T-helper 2 cell (primary cell): ENCODE results near the gene TAF4B.
"Not testable (repeated sequence)": the region's sequence is repeated elsewhere in the genome, so short reads cannot be mapped to it uniquely, and the experiment has no call there.

Experiments
- DNase-seq, 5 experiments: peaks; one replicate each; pipeline versions ENCODE4 v3.0.0 to v3.0.0-alpha.2; 2012 to 2022

The TAF4B gene

GRCh38 chr18:26307161-26307773 is 81.0 kb downstream of the TAF4B start:
- peak in 1 of 5 experiments; percentile 52 for DNase-seq

DNA sequence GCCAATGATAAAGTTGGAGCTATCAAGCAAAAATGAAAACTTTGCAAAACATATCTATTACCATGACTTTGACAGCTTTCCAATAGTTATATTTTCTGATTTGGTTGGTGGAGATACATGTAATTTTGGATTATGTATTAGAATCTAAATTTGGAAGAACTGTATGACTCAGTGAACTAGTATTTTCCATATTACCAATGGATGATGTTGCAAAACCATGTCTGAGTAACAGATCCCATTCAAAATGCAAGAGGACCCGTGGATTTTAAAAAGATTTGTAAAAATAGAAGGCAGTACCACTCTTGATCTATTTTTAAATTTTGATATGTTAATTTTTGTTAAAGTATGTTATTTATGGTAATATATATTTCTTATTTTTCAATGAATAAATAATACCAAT is 83.0 kb downstream of the TAF4B start:
- no peak for DNase-seq

GRCh38 chr18:26312199-26312598 is 86.0 kb downstream of the TAF4B start:
- no peak for DNase-seq

GRCh38 chr18:26317398-26317797 is 91.2 kb downstream of the TAF4B start:
- DNase-seq, result no peak

DNA sequence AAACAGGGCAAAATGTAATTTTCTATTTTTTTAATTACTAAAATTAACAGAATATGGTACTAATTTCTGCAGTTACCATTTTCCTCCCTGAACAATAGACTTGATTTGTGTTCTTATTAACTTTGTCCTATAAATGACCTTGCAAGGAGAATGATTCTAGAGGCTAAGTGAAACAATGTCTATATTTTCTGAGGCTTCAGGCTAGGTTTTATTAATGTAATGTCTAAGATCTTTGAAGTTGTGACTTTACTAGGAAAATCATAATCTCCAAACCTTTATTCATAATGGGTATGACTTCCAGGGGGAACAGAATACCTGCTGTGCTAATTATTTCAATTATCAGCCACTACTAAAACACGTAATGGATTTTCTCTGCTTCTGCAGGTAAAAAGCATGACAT is 94.4 kb downstream of the TAF4B start:
- no peak for DNase-seq

DNA sequence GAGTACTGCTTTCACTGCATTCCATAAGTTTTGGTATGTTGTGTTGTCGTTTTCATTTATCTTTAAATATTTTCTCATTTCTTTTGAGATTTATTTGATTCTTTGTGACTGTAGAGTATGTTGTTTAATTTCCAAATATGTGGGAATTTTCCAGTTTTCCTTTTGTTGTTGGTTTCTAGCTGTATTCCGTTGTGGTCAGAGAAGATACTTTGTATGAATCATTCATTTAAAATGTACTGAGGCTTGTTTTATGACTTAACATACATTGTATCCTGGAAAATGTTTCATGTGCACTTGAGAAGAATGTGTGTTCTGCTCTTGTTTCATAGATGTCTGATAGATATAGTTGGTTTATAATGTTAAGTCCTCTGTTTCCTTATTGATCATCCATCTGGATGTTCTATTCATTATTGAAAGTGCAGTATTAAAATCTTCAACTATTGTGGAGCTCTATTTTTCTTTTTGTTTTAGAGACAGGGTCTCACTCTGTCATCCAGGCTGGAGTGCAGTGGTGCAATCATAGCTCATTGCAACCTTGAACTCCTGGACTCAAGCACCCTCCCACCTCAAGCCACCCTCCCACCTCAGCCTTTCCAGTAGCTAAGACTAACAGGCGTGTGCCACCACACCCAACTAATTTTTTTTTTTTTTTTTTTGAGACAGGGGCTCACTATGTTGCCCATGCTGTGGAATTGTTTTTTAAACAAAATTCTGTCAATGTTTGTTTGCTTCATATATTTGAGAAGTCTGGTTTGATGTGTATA is 96.8 kb downstream of the TAF4B start:
- no peak for DNase-seq

DNA sequence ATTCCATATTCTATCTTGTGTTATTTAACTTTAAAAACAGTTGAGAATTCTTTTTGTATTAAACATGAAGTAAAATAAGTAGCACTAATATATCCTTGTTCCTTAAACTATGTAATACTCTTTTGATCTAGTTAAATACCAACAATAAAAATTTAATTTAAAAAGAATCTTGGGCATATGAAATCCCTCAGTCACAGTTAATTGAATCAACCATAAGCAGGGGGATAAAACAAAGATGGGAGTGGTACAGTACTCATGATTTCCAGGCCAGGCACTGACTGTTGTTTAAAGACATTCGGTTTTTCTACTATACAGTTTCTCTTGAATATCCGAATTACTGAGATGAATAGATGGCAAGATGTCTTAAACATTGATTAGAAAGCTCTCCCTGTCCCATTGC is 99.5 kb downstream of the TAF4B start:
- no peak for DNase-seq

DNA sequence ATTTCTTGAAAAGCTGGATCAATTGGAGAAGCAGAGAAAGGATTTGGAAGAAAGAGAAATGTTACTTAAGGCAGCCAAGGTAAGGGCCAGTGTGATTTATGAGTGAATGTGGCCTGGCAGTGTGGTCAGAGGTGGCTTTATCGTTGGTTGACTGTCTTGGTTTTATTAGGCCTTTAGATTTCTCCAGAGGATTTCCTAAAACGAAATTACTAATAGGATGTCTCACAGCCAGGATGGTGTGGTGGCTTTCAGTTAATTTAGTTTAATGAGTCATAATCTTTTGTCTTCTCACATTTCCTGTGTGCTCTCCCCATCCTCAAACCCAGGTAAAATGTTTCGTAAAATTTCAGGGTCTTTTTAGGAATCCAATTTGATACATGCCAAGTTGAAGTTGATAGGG is 100.8 kb downstream of the TAF4B start:
- DNase-seq, result no peak

DNA sequence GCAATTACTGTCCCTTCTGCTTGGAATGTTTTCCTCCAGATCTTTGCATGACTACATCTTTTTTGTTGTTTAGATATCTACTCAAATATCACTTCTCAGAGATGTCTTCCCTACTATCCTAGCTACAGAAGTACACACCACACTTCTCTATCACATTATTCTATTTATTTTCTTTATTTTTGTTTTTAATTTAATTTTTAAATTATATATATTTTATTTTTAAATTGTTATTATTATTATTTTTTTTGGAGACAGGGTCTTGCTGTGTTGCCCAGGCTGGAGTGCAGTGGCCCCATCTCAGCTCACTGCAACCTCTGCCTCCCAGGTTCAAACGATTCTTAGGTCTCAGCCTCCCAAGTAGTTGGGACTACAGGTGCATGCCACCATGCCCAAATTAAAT is 106.7 kb downstream of the TAF4B start:
- DNase-seq, result no peak

GRCh38 chr18:26335156-26335555 is 108.9 kb downstream of the TAF4B start:
- no peak for DNase-seq

DNA sequence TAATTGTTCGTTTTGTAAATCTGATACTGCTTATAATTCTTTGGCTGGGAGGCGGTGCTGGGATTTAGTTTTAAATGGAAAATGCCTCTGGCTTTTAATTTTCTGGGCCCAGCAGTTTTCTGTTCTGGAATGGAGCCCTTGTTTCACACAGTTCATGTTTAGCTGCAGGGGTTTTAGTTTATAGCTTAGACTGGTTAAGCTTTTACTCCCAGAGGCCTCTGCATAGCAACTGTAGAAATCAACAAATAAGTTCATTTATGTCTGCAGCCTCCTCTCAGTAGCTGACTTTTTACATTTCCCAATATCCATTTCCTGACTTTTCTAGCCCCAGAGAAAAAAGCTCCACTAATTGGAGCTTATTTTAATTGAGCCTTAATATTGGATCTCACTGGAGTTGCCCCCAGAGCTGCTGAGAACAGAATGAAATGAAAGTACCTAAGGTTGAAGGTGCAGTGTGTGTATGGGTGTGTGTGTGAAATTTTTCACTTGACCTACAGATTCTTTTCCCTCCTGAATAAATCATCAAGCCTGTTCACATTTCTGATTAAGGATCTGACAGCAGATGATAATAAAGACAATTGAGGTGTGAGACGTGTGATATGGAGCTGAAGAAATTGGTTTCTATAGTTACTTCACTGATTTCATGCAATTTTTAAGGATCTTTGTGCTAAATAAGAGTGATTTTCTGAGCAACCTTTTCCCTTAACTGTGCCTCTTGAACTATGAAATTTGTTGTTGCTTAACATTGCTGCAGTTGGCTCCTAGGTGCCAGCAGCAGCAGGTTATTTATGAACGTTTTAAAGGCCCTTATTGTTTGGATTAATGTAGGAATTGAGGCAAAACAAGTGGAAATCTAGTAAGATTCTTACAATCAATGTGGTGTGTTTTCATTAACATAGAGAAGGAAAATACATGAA is 109.6 kb downstream of the TAF4B start:
- DNase-seq, result no peak

DNA sequence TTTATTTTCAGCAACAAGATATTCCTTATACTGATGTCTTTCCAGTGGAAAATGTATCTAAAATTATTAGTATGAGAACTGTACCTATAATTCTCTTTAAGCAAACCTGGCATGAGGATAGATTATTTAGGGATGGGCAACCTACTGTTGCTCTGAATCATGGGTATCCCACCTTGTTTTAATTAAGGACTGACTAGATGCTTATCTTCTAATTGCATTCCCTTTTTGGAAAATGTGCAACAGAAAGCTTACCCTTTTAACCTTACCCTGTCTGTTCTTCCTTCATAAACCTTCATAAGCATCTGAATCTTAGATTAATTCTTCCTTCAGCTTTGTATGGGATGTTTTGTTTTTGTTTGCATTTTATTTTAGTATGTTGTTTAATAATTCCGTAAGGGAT is 110.3 kb downstream of the TAF4B start:
- DNase-seq, result no peak

DNA sequence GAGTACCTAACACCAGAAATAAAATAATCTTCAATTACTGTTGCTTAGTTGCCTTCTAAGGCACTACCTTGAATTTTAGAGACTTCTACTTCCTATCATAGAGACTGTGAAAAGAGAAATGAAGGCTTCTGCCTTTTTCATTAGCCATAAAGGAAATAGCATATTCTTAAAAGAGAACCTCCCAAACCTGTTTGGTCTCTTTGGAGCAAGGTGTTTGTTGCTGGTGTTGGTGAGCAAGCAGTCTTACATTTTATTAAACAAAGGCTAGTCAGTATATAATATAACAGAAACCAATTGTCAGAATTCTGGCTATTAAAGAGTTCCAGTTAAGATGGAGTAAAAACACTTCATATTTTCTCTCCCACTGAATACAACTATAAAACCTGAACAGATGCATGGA is 116.4 kb downstream of the TAF4B start:
- no peak for DNase-seq

GRCh38 chr18:26350961-26351360 is 124.7 kb downstream of the TAF4B start:
- no peak for DNase-seq

DNA sequence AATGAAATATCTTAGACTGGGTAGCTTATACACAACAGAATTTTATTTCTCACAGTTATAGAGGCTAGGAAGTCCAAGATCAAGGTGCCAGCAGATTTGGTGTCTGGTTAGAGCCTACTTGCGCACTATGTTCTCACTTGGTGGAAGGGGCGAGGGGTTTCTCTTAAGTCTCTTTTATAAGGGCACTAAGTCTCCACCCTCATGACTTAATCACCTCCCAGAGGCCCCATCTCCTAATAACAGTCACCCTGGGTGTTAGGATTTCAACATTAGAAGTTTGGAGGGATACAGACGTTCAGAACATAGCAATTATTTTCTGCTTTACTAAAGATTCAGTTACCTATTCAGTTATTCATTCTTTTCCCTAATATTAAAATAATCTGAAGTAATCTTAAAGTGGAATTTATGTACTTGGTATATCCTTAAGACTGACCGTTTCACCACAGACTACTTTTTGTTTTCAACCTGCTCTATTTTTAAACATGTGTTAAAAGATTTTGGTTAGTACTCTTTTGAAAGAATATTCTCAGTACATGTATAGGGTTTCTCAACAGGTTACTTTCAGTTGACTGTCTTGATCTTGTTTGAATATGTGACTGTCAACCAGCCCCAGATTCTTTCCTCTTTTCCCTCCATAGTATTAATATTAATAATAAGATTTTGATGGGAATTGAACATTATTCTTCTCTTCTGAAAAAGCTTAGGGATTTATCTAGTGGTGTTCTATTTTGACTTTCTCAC is 130.0 kb downstream of the TAF4B start:
- DNase-seq, result no peak

GRCh38 chr18:26357960-26358359 is 131.7 kb downstream of the TAF4B start:
- no peak for DNase-seq

- no peak for DNase-seq
Observed at GRCh38 chr18:26362021-26362420, 135.8 kb downstream of the TAF4B start.

GRCh38 chr18:26367425-26367824 is 141.2 kb downstream of the TAF4B start:
- no peak for DNase-seq

DNA sequence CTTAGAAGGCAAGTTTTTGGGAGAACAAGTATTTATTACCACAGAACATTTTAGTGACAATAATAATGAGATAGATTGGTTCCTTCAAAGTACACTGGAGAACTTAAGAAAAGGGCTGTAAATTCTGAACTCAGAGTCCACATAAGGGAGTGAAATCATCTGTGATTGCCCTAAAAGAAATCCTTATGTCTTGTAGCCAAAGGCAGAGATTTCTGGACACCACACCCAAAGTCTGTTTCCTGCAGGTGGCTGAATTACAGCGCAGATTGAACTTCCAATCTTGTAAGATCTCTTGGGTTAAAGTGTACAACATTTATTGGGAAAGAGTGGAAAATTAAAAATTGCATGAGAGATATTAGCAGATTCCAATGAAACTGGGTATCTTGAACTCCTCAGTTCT is 143.8 kb downstream of the TAF4B start:
- no peak for DNase-seq

GRCh38 chr18:26376105-26376504 is 149.9 kb downstream of the TAF4B start:
- DNase-seq, result no peak

- DNase-seq, result no peak
Observed at GRCh38 chr18:26378701-26379100, 152.5 kb downstream of the TAF4B start.

- not testable (repeated sequence) for DNase-seq
Observed at GRCh38 chr18:26381555-26381954, 155.3 kb downstream of the TAF4B start.
